Measurements from ENCODE around the gene GGTLC1.

GGTLC1 gene

DNA sequence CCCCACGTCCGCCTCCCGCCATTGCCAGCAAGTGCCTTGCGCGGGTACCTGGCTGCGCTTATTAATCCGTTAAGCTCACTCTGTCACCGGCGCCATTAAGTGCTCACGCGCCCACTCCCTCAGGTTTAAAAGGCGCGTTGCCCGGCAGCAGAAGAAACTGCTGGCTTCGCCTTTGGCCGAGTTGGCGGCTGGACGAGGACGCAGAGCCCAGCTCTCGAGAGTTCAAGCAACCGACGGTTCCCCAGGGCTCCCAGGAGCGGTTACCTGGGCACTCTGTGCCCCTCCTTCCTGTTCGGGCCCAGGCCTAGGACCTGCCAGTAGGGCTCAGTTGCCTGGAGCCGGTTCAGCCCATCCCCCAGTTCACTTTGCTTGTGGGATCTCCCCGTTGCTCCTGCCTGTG lies at the start of gene GGTLC1:
GGTLC1 (minus strand) TSS at position 219 of the 400 bp plus-strand sequence. CDS start 2,168 bp downstream, outside the sequence.
- no peak within 1 kb of the TSS for H3K4me2 ChIP-seq (ENCODE audit: low read length)
- H3K27ac ChIP-seq (ENCODE audit: low read depth, low read length, poor library complexity, severe bottlenecking): no peak within 1 kb of the TSS
- H3F3A ChIP-seq (ENCODE audit: insufficient read depth, low read length): no peaks in the 10 kb centered on the region
- H3K9ac ChIP-seq (ENCODE audit: low read length): no peak within 1 kb of the TSS
- TF ChIP-seq CTCF (IDR thresholded peaks at IDR 0.05; ENCODE audit: low read length): no peak
- H3K4me3 ChIP-seq (ENCODE audit: low read depth, low read length, poor library complexity, severe bottlenecking): no peak within 1 kb of the TSS
- H3K36me3 ChIP-seq (ENCODE audit: insufficient read depth, low read length): no peaks in the 10 kb centered on the region
- H3K9me3 ChIP-seq (ENCODE audit: low read length): no peaks in the 10 kb centered on the region
- no peaks in the 10 kb centered on the region for H3K79me2 ChIP-seq (ENCODE audit: insufficient read depth, low read length)
- no peaks in the 10 kb centered on the region for H4K20me1 ChIP-seq (ENCODE audit: insufficient read depth, low read length)
- H3K9me2 ChIP-seq (ENCODE audit: low read depth, low read length): no peaks in the 10 kb centered on the region
- H3K27me3 ChIP-seq (ENCODE audit: insufficient read depth, low read length): no peaks in the 10 kb centered on the region
- no peaks in the 10 kb centered on the region for H3K4me1 ChIP-seq (ENCODE audit: insufficient read depth, low read length, severe bottlenecking)
- H2AFZ ChIP-seq (ENCODE audit: low read length): no peak within 1 kb of the TSS

GRCh38 chr20:24034820-24035219 lies 46.2 kb upstream of the GGTLC1 start:
- no peaks in the 10 kb centered on the region for H3F3A ChIP-seq (ENCODE audit: insufficient read depth, low read length)
- H3K4me1 ChIP-seq (ENCODE audit: insufficient read depth, low read length, severe bottlenecking): no peaks in the 10 kb centered on the region
- H3K9ac ChIP-seq (ENCODE audit: low read length): no peak overlapping the region
- no peaks in the 10 kb centered on the region for H3K36me3 ChIP-seq (ENCODE audit: insufficient read depth, low read length)
- H4K20me1 ChIP-seq (ENCODE audit: insufficient read depth, low read length): no peaks in the 10 kb centered on the region
- no peaks in the 10 kb centered on the region for H3K27me3 ChIP-seq (ENCODE audit: insufficient read depth, low read length)
- H3K4me3 ChIP-seq (ENCODE audit: low read depth, low read length, poor library complexity, severe bottlenecking): no peak overlapping the region
- H3K9me3 ChIP-seq (ENCODE audit: low read length): no peaks in the 10 kb centered on the region
- no peak overlapping the region for H2AFZ ChIP-seq (ENCODE audit: low read length)
- no peak overlapping the region for H3K4me2 ChIP-seq (ENCODE audit: low read length)
- no peak overlapping the region for H3K27ac ChIP-seq (ENCODE audit: low read depth, low read length, poor library complexity, severe bottlenecking)
- TF ChIP-seq EZH2 (IDR thresholded peaks at IDR 0.05; ENCODE audit: borderline replicate concordance, low read length) (no peak), CTCF (IDR thresholded peaks at IDR 0.05; ENCODE audit: low read length) (no peak)
- no peaks in the 10 kb centered on the region for H3K79me2 ChIP-seq (ENCODE audit: insufficient read depth, low read length)
- H3K9me2 ChIP-seq (ENCODE audit: low read depth, low read length): no peaks in the 10 kb centered on the region

DNA sequence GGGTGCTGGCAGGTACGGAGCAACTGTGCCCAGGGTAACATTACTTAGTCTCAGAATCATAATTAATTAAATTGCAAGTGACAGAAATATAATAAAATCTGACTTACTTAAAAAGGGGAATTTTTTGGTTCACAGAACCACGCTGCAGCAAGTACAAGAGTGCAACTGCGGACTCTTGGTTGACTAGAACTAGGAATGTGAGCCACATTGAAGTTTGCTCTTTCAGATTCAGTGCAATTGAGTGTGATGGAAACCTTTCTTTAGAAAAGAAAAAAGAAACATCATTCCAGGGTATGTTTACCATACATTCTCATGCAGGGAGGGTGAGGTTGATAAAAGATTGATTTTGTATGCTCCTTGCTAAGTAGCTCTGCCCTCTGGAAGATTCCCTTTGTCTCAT lies 45.0 kb upstream of the GGTLC1 start:
- TF ChIP-seq EZH2 (IDR thresholded peaks at IDR 0.05; ENCODE audit: borderline replicate concordance, low read length): no peak
- no peak for TF ChIP-seq CTCF (IDR thresholded peaks at IDR 0.05; ENCODE audit: low read length)
- Histone ChIP-seq H3K79me2 (ENCODE audit: insufficient read depth, low read length) (no peaks in the 10 kb centered on the region), H3K36me3 (ENCODE audit: insufficient read depth, low read length) (no peaks in the 10 kb centered on the region), H3K27ac (ENCODE audit: low read depth, low read length, poor library complexity, severe bottlenecking) (no peak overlapping the region), H2AFZ (ENCODE audit: low read length) (no peak overlapping the region), H4K20me1 (ENCODE audit: insufficient read depth, low read length) (no peaks in the 10 kb centered on the region), H3K4me1 (ENCODE audit: insufficient read depth, low read length, severe bottlenecking) (no peaks in the 10 kb centered on the region), H3K4me3 (ENCODE audit: low read depth, low read length, poor library complexity, severe bottlenecking) (no peak overlapping the region), H3K9me3 (ENCODE audit: low read length) (no peaks in the 10 kb centered on the region), H3K27me3 (ENCODE audit: insufficient read depth, low read length) (no peaks in the 10 kb centered on the region), H3K9me2 (ENCODE audit: low read depth, low read length) (no peaks in the 10 kb centered on the region), H3F3A (ENCODE audit: insufficient read depth, low read length) (no peaks in the 10 kb centered on the region), H3K4me2 (ENCODE audit: low read length) (no peak overlapping the region), H3K9ac (ENCODE audit: low read length) (no peak overlapping the region)

All from OCI-LY1 (cell line).